Coronary artery (tissue), 2 donors: ENCODE measurements around the gene MRC1.

Experiments
- DNase-seq: peaks from one replicate; pipeline ENCODE4 v3.0.0-alpha.2; 2017; ENCODE audit warnings: low spot score
- H3K27ac ChIP-seq, 2 donors: fragments of 200-600 bp; sonication (generic); one replicate each; pipeline ENCODE4 v1.5.1; 2016 to 2019
- H3K4me3 ChIP-seq: fragments of 200-600 bp; sonication (generic); 2 replicates; pipeline ENCODE4 v1.5.1; 2016; ENCODE audit warnings: mild to moderate bottlenecking, moderate library complexity
- CTCF ChIP-seq: fragments of 200-600 bp; sonication (generic); IDR thresholded peaks from one replicate; pipeline ENCODE4 v1.5.1; 2019; ENCODE audit warnings: antibody characterized with exemption

The MRC1 gene

GRCh38 chr10:17821893-17822292 is 12.7 kb downstream of the MRC1 start:
- no peak for DNase-seq
- no peak for TF ChIP-seq CTCF
- no peak overlapping the region for H3K27ac ChIP-seq
- H3K4me3 ChIP-seq, result no peak overlapping the region

GRCh38 chr10:17831341-17831740 is 22.2 kb downstream of the MRC1 start:
- H3K4me3 ChIP-seq, result no peak overlapping the region
- TF ChIP-seq CTCF, result no peak
- DNase-seq, result no peak
- no peak overlapping the region for H3K27ac ChIP-seq

GRCh38 chr10:17831896-17832295 is 22.7 kb downstream of the MRC1 start:
- Histone ChIP-seq H3K4me3 (no peak overlapping the region), H3K27ac (no peak overlapping the region)
- no peak for DNase-seq
- no peak for TF ChIP-seq CTCF

GRCh38 chr10:17833656-17834055 is 24.5 kb downstream of the MRC1 start:
- Histone ChIP-seq H3K27ac (no peak overlapping the region), H3K4me3 (no peak overlapping the region)
- no peak for DNase-seq
- no peak for TF ChIP-seq CTCF

GRCh38 chr10:17835688-17836087 is 26.5 kb downstream of the MRC1 start:
- no peak for DNase-seq
- TF ChIP-seq CTCF, result no peak
- no peak overlapping the region for H3K27ac ChIP-seq
- H3K4me3 ChIP-seq, result no peak overlapping the region

GRCh38 chr10:17836942-17837341 is 27.8 kb downstream of the MRC1 start:
- H3K27ac ChIP-seq, result no peak overlapping the region
- no peak for TF ChIP-seq CTCF
- DNase-seq, result no peak
- peak overlapping the region; percentile 52 for H3K4me3 ChIP-seq

GRCh38 chr10:17838080-17838648 is 29.0 kb downstream of the MRC1 start:
- H3K27ac ChIP-seq, result no peak overlapping the region
- H3K4me3 ChIP-seq, result no peak overlapping the region
- DNase-seq, result no peak
- no peak for TF ChIP-seq CTCF
